CD8-positive, alpha-beta memory T cell (primary cell): ENCODE results near the gene SOX14. TPM values are rescaled to one million over a fixed set of nuclear protein-coding genes. Genes with fewer than 3 reads are reported as not detected.

Experiments
- polyA plus RNA-seq: library from polyadenylated mRNA; unstranded; fragments of 300-500 nt; fragmentation: Illumina TruSeq; gene quantifications from one replicate; pipeline ENCODE4 v1.2.3, GENCODE V29; 2021
- total RNA-seq, 2 experiments: library from RNA; stranded (reverse); gene quantifications; one replicate each; pipeline ENCODE4 v1.2.3, GENCODE V29; 2021

SOX14 gene
- total and polyA plus RNA-seq, 3 experiments from 2014 or later = not detected

Other genes starting within 250 kb of the SOX14 start
- not detected for gene CLDN18, start 245.8 kb downstream of the SOX14 start, total RNA-seq
- gene CLDN18, start 245.8 kb downstream of the SOX14 start, polyA plus RNA-seq = not detected